Measurements from ENCODE around the gene MDH1B. TPM values are rescaled to one million over a fixed set of nuclear protein-coding genes. Genes with fewer than 3 reads are reported as not detected.
"Not testable (repeated sequence)": the region's sequence is repeated elsewhere in the genome, so short reads cannot be mapped to it uniquely, and the experiment has no call there.

Gene MDH1B
- polyA plus RNA-seq, 10 donors: 0.24 to 0.77 (median 0.42) TPM

DNA sequence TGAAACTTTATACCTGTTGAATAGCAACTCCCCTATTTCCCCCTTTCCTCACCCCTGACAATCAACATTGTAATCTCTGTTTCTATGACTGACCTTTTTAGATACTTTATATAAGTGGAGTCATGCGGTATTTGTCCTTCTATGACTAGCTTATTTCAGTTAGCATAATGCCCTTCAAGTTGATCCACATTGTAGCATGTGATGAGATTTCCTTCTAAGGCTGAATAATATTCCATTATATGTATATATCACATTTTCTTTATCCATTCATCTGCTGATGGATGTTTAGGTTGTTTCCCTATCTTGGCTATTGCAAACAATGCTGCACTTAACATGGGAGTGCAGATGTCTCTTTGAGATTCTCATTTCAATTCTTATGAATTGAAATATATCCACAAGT lies 9.7 kb upstream of the MDH1B start:
- DNase-seq: no peak

DNA sequence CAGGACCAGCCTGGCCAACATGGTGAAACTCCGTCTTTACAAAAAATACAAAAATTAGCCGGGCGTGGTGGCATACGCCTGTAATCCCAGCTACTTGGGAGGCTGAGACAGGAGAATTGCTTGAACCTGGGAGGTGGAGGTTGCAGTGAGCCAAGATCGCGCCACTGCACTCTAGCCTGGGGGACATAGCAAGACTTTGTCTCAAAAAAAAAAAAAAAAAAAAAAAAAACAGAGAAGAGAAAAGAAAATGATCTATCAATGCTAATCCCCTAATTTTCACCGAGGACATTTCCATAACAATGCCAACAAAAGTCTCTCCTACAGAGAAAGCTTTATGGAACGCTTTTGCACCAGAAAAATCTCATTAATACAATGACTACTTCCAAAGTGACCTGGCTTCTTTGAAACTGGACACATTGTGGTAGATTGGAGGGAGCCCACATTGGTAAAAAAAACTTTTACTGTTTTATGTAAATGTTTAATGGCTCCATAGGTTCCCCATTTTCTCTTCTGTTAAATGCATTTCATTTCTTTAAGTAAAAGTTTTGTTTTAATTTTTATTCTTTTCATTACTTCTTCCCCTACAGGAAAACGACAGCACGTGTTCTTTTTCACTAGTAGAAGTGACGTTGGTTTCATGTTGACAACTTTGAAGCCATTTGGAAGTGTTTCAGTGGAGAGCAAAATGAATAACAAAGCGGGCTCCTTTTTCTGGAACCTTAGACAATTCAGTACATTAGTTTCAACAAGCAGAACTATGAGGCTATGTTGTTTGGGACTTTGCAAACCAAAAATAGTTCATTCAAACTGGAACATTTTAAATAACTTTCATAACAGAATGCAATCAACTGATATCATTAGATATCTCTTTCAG lies 1.2 kb upstream of the MDH1B start:
- no peak for DNase-seq

DNA sequence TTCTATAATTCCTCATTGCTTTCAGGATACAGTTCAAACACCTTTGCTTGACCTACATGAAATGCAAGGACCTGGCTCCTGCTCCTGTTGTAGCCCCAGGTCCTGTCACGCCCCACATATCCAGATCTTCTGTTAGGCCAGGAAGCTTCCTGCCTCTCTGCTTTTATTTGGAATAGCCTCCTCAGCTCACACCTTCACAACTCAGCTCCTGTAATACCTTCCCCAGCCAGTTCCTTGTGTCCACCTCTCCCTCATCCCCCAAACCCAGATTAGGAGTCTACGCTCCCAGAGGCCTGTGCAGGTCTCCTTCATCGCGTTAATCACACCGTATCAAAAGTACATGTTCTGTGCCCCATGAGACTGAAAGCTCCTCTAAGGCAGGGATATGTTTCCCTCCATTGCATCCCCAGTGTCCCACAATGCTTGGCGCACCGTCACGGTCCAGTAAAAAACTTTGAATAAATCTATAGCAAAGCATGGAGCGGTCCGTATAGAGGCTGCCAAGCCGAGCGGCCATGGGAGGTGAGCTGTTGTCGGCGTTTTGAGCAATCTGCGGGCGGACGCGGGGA lies 371 bp downstream of the MDH1B start:
- no peak for DNase-seq

DNA sequence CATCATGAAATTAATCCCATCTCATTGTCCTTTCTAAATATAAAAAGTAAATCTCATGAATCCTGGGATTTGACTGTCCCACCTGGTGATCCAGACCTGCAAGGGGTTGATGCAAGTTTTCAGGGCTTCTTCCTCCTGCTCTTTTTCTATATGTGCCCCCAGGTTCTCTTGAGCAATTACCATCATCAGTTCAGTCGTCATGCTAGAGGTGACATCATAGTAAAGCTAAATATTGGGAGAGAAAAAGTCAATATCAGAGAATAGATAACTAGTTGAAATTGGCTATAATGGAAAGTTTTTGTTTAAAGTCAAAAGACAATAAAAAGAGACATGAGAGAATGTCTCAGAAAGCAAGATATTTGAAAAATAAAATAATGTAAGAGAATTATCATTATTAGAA lies 8.3 kb downstream of the MDH1B start:
- DNase-seq: no peak

DNA sequence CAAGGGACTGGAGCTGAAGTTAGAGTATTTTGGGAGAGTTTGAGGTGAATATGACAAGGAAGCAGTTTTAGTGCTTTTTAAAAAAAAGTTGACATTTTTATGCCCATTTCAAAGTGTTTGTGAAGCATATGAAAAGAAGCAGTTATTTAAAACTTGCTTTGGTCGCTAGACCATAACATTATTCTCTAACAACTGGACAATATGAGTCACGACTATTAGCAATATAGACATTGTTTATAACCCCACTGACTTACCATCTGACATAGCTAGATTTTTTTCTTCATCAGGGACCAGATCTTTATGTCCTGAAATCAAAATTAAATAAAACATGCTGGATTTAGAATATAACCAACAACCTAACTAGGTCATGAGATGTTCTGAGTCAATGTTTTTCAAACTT lies 24.3 kb downstream of the MDH1B start:
- no peak for DNase-seq

DNA sequence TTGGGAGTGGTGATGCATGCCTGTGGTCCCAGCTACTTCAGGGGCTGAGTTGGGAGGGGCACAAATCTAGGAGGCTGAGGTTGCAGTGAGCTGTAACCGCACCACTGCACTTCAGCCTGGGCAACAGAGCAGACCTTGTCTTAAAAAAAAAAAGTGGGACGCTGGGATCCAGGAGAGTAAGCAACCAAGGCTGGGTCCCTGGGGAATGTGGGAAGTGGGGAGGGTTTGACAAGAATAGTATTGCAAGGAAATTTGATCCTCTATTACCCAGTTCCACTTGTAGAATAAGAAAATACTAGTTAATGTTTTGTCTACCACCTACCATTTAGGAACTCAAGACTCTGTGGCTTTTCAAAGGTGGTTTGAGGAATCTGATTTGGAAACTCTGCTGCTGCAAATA lies 25.9 kb downstream of the MDH1B start:
- no peak for DNase-seq

DNA sequence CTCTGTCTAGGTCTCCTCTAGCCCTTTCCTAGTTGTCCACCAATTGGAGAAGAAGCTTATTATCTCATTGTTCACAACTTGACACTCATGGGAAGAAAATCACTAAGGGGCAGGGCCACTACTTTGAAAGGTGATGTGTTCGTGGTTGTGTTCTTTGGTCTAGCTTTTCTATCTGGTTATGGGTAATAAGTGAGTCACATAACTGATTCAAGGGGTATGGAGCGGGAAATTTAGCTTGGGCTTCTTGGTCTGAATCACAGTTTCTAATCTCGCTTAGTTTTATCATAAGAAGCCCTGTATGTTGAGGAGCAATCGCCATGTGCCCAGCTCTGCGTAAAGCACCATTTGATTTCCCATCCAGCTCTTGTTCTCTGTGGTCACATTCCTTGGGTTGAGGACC lies 28.2 kb downstream of the MDH1B start:
- DNase-seq: no peak

DNA sequence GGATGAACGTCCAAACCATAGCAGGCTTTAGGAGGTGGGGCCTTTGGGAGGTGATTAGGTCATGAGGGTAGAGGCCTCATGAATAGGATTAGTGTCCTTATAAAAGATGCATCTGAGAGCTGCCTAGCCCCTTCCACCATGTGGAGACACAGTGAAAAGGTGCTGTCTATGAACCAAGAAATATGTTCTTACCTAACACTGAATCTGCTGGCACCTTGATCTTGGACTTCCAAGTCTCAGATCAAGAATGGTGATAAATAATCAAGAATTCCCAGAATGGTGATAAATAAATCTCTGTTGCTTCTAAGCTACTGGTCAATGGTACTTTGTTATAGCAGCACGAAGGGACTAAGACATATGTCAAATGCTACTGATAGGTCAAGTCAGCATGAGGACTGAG lies 31.8 kb downstream of the MDH1B start:
- no peak for DNase-seq

DNA sequence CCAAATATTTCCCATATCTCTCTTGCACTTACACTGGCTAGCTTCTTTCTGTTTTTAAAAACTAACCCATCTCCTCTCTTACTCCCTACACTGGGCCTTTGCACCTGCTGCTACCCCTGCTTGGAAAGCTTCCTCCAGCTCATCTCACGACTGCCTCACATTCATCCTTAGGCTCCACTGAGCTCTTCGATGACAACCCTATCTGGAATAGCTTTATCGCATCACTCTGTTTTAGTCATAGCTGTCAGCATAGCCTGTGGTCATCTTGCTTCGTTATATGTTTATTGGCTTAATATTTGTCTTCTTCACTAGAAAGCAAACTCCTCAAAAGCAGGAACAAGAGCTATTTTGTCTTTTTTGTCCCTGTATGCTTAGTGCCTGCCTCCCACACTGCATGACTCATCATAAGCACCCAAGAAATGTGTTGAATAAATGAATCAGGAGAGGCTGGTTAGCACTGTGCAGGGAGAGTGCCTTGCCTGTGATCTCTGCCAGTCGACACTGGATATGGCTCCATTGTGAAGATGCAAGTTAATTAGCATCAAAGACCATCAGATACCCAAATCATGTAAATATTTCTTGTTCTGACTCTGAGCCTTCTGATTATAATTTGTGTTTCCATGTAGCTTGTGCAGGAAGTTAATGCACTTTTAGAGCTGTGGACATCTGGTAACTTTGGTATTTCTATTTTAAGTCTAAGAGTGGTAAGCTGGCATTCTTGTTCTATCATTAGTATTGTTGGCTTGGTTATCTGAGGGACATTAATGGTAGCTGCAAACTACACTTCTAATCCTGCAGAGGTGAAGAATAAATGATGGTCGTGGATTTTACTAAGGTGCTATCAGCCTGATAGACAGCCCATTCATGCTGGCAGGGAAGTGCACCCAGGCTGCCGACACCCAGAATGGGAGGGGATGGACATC lies 36.6 kb downstream of the MDH1B start:
- DNase-seq: no peak

DNA sequence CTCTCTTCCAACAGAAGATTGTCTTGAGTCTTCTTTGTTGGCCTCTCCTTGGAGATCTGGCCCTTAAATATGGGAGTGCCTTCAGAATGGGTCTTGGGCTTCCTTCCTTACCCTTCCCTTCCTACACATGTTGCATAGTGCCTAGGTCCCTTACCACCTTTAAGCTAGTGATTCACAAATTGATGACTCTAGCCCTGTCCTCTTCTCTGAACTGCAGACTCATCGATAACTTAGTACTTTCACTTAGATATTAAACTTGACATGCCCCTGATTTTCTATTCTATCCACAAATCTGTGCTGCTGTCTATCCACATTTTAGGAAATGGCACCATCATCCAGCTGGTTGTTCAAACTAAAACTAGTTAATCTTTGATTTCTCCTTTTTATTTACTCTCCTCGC lies 37.8 kb downstream of the MDH1B start:
- no peak for DNase-seq

DNA sequence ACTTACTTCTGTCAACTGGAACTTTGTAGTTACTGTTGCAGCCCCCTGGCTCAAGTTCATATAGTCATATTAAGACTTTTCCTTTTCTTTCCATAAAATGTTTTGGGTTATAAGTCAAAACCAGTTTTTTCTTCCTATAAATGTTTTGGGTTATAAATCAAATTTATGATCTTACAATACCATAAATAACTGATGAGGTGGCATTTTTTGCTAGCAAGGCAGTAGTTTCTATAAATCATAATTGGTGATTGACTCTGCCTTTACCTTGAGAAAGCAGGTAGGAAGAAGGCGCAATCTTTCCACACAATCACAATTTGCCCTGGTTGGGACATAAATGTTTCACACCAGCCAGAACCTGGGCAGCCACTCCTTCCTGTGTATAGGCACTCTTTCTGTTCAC lies 41.8 kb downstream of the MDH1B start:
- DNase-seq: no peak

DNA sequence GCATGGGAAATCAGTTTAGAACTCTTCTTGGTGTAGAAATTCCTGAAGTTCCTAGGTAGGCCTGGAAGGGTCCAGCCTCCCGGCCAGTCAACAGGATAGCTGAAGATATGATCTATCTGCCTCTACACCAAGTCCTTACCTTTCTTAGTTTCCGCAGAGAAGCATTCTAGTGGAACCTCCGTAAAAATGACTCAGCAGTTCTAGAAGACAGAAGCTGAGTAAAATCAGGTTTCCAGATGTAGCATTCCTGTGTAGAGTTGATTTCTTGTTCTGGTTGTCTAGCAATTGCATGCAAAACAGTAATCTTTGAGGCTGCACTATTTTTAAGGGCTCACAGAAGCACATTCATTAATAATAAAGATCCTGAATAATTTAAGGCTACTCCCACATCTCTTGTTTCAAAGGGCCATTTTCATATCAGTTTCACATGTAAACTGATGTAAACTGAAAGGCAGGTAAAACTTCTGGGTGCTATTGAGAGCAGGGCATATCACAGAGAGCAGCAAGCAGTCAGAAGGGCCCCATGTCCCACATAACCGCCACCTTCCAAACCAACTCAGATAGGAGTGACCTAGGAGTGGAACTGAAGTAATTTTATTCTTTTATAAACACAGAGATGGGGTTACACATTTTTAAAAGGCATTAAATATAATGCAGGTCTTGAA lies 43.7 kb downstream of the MDH1B start:
- no peak for DNase-seq

DNA sequence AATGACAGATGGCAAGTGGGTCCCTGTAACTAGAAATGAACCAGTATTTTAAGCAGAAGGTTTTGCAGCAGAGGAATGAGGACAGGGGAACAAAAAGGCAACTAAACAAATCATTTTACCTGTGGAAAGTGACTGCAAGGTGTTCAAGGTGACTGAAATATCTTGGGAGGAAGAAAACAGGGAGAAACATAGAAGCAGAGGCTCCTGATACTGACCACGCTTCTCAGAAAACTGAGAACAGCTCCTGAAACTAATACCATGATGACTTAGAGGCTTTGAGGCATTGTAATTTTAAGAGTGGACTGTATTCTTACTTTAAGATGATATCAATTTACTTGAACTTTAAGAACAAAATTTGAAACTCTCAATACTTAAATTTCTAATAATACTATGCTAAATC lies 46.8 kb downstream of the MDH1B start, which contains the start of gene DYTN:
Gene DYTN (minus strand): TSS at position 101 of the 400 bp plus-strand sequence. CDS start 117 bp downstream, outside the sequence.
- DNase-seq: no peak

DNA sequence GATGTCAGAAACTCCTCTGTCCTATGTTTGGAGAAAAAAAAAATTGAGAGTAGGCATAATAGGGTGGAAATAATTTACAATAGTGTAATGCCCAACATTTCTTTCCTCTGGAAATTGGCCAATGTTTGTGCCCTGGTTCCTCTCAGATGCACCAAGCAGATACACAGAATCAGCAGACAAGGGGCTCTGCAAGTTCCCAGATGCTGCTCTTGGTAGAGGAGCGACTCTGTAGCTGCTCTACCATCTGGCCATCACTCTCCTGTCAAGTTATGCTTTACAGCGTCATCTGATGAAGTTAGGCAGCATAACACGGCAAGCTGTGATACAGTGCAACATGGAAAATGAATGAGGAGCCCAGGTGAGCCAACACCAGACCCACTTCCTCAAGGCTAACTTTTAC lies 48.5 kb downstream of the MDH1B start:
- no peak for DNase-seq

DNA sequence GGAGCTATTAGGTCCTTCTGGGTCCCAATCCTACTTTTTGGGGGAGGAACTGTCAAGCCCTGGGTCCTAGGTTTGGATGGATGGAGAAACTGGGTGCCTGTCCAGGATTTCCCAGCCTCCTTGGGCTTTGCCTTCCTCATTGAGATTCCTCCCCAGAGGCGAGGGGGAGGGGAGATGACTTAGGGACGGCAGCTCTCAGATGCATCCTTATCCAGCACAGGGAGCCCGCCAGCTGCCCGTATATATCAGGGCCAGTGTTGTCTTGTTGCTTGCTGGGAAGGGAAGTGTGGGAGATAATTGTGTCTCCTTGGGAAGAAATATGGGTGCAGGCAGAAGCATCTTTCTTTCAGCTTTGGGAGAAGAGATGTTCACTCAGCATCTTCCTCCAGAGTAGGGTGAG lies 49.9 kb downstream of the MDH1B start:
- not testable (repeated sequence) for DNase-seq

DNA sequence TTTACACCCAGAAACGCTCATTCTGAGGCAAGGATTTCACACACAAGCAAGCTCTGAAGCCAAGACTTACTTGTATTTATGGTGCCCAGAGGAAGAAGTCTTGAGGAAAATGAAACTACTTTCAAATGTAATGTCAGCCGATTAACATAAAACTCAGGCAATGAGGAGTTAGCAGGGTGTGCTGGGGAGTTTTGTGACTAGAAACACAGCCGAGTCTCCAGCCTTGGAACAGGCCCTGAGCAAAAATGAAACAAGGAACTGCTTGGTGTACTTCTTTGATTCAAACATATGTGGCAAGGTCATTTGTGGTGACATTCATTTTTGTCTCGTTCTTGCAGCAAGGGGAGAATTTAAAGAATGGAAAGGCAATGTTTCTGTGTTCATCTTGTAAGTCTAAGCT lies 51.4 kb downstream of the MDH1B start:
- DNase-seq: no peak

DNA sequence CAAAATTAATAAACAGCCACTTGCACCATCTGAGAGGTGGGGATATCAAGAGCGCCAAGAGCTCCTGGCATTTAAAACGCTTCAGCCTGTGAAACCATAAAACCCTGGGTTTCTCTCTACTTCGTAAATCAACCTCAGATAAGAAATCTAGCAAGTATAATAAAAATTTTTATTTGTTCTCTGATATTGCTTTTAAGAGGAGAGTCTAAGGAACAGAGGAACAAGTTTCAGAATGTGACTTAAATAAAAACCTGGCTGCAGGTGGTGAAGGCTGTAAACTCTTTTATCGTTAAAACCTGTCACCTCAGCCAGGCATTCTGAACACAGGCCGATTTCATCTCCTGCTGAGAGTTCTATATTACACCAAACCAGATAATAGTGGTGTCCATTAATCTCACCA lies 56.8 kb downstream of the MDH1B start:
- no peak for DNase-seq

DNA sequence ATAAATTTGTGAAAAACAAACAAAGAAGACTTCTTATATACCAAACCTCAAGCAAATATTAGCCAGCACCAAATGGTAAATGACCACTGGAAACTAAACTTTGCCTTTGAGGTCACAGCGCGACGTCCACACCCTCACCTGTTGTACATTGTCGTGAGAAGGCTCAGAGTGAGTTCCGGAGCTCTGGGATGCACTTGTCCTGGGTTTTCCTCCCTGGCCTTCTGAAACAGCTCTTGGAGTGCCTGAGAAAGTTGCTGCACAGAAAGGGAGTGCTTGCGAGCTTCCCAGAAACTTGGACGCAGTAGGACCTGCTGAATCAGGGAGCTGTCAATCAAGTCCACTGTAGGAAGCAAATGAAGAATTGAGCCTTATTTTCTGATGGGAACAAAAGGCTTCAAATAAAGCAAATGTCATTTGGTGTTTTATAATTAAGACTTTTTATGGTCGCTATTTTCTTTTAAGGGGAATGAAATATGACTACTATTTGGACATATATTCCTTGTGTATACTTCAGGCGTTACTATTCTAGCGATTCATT lies 57.9 kb downstream of the MDH1B start:
- DNase-seq: no peak

DNA sequence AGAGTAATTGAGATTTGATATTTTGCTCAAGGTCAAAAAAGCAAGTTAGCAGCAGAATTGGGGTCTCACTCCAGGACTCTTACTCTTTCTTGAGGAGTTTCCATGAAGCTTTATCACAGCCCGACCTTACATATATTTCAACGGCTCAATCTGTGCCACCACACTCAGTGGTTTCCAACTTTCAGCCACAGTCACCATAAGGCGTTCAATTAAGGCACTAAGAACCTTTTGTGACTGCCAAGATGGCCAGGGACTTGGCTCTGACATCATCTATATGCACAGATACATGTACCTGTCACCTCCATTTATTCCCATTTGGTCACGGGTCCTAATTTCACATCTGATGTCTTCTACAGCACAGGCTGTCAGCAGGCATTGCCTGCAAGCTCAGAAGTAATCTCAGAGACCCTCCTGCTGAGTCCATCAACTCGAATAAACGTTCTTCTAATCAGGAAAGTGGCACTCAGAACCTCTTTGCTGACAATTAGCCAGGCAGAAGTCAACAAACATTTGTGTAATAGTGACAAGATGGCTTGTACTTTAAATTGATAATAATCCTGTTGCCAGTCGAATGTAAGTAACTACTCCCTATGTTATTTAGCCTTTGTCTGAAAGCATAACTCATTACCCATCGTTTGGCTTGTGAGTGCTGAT lies 63.0 kb downstream of the MDH1B start:
- DNase-seq: no peak

DNA sequence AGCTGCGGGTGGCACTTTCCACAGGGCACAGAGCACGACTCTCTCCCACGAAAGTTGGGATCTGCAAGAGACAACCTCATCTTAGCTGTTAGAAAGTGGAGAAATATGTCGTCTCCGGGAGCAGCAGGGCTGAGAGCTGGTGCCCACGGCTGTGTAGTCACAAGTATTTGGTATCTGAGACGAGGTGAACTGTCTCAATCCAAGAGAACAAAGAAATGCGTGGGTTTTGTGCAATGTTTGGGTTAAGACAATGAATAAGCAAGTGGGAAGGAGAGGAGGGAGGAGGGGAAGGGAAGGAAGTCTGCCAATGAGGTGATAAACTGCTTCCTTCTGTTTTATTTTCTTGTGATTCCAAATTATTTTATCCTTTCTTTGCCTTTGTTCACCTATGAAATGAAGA lies 65.0 kb downstream of the MDH1B start:
- no peak for DNase-seq

DNA sequence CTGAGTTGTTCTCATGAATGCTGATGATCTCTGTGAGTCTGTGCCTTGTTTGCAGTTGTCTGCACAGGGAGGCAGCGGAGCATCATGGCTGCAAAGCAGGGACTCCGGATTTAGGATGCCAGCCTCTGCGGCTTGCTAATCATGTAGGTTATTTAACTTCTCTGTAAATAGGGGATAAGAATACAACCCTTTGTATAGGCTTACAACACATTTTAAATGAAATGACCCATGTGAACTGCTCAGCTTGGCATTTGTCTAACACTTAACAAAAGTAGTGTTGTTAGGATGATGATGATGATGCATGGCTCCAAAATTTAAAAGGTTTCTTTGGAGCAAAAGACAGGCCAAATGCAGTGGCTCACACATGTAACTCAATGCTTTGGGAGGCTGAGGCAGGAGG lies 66.3 kb downstream of the MDH1B start:
- no peak for DNase-seq

Data from muscle of back (tissue), 11 donors.